Inflammatory macrophage treated with lipopolysaccharide for 1 hour (primary cell): ENCODE measurements around the gene RPS14.

Experiments
- DNase-seq, 2 donors: peaks; one replicate each; pipeline ENCODE4 v3.0.0-alpha.2; 2020 to 2022

RPS14 gene

GRCh38 chr5:150398722-150399523 lies 50.6 kb downstream of the RPS14 start:
- peak in 1 of 2 donors; percentile 17 for DNase-seq

- DNase-seq = no peak
Measured at GRCh38 chr5:150397782-150398721, 51.5 kb downstream of the RPS14 start.

GRCh38 chr5:150397146-150397781 lies 52.3 kb downstream of the RPS14 start:
- DNase-seq = no peak

- DNase-seq = no peak
Measured at GRCh38 chr5:150396267-150396666, 53.3 kb downstream of the RPS14 start.

GRCh38 chr5:150395688-150395975 lies 53.9 kb downstream of the RPS14 start:
- no peak for DNase-seq

GRCh38 chr5:150394912-150395687 lies 54.4 kb downstream of the RPS14 start:
- DNase-seq = no peak

GRCh38 chr5:150394131-150394530 lies 55.4 kb downstream of the RPS14 start:
- no peak for DNase-seq

- DNase-seq = no peak
Measured at GRCh38 chr5:150393096-150393645, 56.4 kb downstream of the RPS14 start.

- no peak for DNase-seq
Measured at GRCh38 chr5:150392680-150393079, 56.9 kb downstream of the RPS14 start.
